A673 (cell line): Measurements from ENCODE around the gene IGF1R.

Experiments used
- CTCF ChIP-seq: fragments of 300-800, 200-600 bp; sonication (generic); conservative IDR thresholded peaks from 2 replicates; pipeline ENCODE4 v1.5.1; 2017; ENCODE audit warnings: low read depth, mild to moderate bottlenecking, antibody characterized with exemption, low read length, moderate library complexity, mixed read lengths
- EZH2 ChIP-seq: fragments of 200-600 bp; sonication (generic); IDR thresholded peaks from 2 replicates; pipeline ENCODE4 v1.6.1; 2017; ENCODE audit warnings: borderline replicate concordance, low read depth, mild to moderate bottlenecking, mixed read lengths, antibody characterized with exemption, low read length; ENCODE audit not compliant: poor library complexity, severe bottlenecking

GRCh38 chr15:98760975-98761374 lies 112.6 kb downstream of the IGF1R start:
- TF ChIP-seq CTCF (no peak), EZH2 (no peak)
